SK-N-SH treated with all-trans-retinoic acid at 6 μM for 48 hours (cell line): ENCODE data around the gene KHK.

ENCODE experiments used
- ESRRG ChIP-seq: fragments of 250-450 bp; sonication (Bioruptor Pico); IDR thresholded peaks from 2 replicates; pipeline ENCODE4 v1.6.1; 2021; ENCODE audit warnings: mild to moderate bottlenecking
- OSR1 ChIP-seq: fragments of 250-450 bp; sonication (Bioruptor Pico); IDR thresholded peaks from 2 replicates; pipeline ENCODE4 v1.8.0; 2022; ENCODE audit warnings: moderate library complexity, mild to moderate bottlenecking, inconsistent platforms
- TF ChIP-seq, protein P1 (sequence below): fragments of 250-450 bp; sonication (Bioruptor Pico); IDR thresholded peaks from 2 replicates; pipeline ENCODE4 v1.5.1; 2021; ENCODE audit warnings: mild to moderate bottlenecking, moderate library complexity

DNA sequence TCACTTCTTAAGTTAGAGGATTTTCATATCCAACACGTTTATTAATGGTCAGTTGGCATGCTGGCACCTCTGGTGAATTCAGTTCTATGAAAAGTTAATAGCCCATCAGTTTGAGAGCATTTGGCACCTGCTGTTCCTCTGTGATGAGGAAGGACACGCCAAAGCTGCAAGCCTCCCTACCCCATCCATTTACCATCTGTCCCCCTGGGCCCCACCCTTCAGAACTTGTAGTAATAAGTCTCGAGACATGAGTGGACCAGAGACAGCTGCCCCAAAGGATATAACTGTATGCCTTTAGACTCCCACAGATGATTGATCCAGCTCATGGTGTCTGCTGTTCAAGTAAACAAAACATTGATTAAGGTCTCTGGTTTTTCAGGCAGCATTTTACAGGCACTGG, 21.4 kb upstream of the KHK start:
- TF ChIP-seq ESRRG (CRISPR knock-in tag) (no peak), OSR1 (CRISPR knock-in tag) (no peak)
- TF ChIP-seq, protein P1, sequence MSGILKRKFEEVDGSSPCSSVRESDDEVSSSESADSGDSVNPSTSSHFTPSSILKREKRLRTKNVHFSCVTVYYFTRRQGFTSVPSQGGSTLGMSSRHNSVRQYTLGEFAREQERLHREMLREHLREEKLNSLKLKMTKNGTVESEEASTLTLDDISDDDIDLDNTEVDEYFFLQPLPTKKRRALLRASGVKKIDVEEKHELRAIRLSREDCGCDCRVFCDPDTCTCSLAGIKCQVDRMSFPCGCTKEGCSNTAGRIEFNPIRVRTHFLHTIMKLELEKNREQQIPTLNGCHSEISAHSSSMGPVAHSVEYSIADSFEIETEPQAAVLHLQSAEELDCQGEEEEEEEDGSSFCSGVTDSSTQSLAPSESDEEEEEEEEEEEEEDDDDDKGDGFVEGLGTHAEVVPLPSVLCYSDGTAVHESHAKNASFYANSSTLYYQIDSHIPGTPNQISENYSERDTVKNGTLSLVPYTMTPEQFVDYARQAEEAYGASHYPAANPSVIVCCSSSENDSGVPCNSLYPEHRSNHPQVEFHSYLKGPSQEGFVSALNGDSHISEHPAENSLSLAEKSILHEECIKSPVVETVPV (CRISPR knock-in tag) = no peak
